CD4-positive, alpha-beta T cell treated with Interleukin-10 for 1 hour (primary cell): ENCODE data around the gene CDH11.

Experiments
- DNase-seq: peaks from one replicate; pipeline ENCODE4 v3.0.0-alpha.2; 2020

CDH11 gene

DNA sequence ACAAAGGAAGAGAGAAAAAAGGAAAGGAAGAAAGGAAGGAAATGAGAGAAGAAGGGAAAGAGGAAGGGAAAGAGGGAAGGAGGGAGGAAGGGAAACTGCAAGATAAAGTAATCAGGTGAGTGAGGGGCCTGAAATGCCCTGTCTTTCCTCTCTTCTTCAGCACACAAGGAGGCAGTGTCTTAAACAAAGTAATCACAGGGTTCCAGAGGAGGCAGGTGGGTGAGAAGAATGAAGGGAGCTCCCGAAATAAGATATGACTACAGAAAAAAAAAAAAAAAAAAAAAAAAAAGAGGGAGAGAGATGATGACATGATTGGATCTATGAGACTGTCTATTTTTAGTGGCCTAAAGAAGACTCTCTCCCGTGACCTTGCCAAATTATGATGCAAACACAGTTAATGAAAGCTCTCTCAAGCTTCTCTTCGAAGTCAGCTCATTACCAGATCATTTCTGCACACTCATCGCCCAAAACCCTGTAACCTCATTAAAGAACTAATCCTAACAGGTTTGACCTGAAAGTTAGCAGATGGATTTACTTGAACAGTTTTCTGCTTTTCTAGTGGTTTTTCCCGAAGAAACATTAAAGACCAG is 53.6 kb downstream of the CDH11 start:
- no peak for DNase-seq

DNA sequence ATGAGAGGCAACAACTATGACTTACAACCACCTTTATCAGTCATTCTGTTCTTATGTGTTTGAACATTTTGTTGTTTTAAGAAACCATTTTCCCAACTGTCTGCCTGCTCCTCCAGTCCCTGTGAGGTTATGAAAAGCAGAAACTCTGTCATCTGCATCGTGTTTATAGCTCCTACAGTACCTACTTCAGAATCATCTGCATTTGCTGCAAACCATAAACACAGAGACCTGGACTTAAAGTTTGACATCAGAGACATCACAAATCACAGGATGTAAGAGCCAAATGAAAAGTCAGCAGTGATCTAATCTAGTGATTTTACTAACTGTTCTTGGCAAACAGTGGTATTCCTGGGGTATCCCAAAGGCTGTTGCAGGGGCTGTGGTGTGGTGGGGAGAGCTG is 55.2 kb downstream of the CDH11 start:
- no peak for DNase-seq

DNA sequence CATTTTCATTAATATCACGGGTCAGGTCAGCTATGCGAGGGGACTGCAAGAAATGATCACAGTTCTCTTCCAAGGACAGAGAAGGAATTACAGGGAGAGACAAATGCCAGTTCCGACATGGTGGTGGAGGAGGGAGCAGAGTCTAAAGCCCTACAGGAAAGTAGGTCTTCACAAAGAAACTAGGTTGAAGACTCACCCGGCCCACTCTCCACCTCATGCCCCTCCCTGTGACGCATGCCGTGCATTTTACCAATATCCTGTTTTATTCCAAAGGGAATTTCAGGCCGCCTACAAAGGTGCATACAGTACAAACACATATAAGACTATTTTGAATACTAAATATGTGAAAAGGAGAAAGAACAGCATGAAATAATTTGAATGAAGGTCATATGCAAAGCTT is 56.8 kb downstream of the CDH11 start:
- DNase-seq: no peak

DNA sequence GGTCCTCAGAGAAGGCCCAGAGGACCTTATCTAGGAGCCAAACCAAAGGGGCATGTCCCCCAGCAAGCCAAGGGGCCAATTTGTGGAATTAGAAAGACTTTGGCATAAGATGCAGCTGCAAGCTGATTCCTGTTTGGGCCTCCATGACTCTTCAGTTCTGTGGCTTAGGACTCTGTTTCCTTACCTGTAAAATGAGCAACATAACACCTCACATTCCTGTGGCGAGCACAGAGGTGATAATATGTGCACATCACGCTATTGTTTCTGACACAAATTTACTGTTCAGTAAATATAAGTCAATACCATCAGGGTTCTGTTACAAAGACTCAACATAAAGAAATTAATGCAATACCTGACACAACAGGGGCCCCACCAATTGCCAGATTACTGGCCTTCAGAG is 57.7 kb downstream of the CDH11 start:
- no peak for DNase-seq

DNA sequence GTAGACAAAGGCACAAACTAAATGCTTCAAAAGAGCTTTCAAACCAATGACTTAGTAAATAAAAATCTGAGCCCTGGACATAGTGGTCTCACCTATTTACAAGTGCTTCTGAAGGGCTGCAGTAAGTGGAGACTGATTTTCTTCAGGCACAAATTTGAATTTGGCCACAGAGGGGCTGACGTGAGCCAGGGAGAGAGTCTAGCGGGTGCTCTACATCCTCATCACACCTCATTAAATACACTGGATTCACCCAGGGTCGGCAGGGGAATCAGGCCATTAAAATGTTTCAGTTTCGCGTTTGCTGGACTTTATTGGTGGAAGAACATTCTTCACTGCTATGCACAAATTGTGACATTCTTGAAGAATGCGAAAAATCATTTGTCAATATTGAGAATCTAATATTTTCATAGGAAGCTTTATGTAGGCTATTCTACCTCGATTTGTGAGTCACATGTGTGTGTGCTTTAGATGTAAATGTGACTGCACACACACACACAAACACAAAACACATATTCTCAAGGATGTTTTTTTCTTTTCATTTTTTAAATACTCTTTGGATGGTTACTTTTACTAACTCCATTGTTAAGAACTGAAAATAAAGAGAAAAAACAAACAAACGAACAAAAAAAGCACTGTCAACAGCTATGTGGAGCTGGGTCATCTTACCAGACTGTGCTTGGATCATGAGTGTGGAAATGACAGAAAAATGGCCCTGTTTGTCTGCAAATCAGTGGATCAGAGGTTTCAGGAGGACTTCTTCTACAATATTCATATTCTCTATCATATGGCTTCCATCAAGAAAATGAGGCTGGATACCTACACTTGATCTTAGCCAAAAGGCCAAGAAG is 58.9 kb downstream of the CDH11 start:
- DNase-seq: no peak

DNA sequence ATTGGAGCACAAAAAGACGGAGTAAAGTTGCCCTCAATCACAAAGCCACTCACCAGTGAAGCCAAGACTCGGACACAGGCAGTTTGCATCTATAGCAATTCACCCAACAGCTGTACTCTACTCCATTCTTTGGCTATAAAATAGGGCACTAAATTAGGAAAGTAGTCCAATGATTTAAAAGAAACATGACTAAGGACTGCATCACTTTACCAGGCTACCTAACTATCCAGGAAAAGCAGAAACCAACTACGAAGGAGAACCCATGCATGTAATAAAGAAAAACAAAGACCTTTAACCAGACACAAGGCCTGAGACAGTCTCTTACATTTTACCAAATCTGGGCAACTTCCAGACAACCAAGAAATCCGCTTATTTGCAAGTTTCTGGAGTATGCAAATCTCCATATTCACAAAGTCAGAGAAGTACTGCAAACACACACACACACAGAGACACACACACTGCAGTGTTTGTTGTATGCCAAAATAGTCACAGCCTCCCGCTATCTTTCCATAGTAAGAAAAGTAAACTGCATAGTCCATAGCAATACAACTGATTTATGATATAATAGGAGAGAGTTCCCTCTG is 59.8 kb downstream of the CDH11 start:
- no peak for DNase-seq

DNA sequence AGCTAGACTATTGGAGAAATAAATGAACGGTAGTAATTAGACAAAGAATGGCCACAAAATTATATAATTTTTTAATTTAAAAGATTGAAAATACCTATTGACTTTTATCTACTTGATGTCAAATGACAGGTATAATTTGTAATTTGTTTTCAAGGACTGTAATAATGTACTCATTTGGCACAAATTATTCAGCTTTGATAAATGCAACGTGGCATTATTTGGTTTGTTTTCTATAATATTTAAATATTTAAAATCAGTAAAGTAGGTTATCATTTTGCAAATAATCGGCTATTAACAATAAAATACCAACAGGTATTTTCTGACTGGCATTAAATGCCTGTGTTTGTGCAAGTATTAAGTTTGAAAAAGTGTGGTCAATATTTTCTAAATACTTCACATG is 60.6 kb downstream of the CDH11 start:
- DNase-seq: no peak

DNA sequence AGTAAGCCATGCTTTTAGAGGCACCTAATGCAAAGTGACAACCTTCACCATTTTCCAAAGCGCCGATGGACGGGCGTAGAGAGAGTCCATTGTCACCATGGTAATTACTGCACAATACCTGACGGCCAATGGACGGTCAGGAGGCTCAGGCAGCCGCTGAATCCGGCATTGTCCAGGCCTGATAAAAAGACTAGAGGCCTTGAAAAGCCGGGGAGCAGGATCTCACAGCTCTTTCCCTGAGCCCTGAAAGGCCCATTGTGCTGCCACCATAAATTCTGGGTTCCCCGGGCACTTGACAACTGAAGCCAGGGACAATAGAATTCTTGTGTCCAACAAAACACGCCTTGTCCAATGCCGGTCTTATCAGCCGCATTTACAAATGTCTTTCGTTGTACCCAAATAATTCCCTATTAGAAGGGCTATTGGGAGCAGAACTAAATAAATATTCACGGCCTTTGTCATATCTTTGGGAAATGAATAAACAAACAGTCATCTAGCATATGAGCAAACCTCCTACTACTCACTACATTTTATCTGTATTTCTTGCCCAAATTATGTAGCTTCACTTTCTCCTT is 62.4 kb downstream of the CDH11 start:
- no peak for DNase-seq

DNA sequence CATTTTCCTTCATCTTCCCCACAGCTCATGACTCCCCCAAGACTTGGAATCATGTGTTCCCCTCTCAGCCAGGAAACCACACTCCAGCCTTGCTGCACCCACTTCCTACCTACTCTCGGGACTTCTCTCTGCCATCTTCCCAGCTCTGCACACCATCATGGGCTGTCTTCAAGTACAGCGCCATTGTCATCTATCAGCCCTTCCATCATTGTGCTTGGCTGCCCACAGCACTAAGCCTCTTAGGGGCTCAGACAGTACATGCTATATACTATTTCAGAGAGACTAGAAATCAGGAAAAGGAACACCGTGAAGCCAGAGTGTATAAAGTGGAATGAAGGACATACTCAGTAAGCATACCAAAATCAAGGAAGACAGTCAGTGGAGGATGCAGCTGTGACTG is 64.7 kb downstream of the CDH11 start:
- no peak for DNase-seq

DNA sequence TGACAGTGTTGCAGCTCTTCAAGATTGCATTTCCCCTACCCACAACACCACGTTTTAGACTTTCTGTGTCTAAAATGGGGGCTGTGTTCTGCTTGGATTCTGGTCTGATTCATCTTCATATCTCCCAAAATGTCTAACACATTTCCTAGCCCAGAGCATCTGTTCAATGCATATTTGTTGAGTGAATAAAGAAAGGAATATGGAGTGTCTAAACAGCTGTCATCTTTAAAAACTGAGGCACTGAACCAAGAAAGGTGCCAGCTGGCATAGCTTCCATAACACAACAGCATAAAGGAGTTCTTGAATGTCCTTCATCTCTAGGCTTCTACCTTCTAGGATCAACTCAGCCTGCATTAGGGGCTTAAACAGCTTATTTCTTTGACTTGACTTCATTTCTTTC is 67.4 kb downstream of the CDH11 start:
- no peak for DNase-seq

DNA sequence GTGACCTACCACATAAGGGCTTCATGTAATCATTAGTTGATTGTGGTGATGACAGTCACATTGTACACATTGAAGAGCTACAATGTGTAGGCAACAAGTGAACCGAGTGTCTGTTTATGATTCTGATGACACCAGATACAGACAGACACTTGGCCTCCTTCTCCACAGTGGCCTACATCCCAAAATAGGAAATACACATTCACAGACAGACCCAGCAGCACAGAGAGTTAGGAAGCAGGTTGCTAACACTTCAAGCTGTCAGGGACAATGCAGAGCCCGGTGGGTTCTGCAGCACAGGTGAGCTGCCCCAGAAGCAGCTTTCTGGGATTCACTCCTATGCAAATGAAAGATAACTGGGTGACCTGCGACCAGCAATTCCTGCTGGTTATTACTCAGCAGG is 72.2 kb downstream of the CDH11 start:
- no peak for DNase-seq

DNA sequence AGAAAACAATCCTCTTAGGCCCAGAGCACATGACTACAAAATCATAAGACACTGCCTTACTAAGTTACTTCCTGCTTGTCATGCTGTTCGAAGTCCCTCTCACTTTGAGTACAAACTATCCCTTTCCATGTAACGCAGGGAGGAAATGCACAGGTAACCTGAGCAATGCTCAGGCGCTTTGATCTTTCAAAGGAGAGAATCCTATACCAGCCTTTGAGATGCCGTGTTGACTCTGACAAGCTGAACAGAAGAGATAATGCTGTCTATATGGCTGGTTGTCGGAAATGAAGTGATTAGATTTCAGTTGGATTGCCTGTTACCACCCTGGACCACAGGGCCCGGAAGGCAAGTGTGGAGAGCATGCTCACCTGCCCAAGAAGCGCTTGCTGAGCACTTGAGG is 75.9 kb downstream of the CDH11 start:
- DNase-seq: no peak

DNA sequence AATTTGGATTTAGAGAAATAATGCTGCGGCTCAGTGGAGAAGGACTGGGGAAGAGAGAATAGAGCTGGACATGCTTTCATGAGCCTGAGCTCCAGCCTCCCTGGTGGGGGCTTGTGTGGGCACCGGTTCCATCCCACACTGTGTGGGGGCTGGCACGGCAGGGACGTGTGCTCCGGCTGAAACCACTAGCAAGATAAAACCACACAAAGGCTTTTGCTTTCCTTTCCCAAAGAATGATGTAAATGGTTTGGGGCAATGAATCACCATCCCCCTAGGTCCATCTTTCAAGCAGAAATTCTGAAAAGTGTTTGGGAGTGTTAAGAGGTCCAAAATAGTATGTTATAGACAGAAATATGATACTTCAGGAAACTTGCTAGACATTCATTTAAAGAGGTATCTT is 77.0 kb downstream of the CDH11 start:
- no peak for DNase-seq

DNA sequence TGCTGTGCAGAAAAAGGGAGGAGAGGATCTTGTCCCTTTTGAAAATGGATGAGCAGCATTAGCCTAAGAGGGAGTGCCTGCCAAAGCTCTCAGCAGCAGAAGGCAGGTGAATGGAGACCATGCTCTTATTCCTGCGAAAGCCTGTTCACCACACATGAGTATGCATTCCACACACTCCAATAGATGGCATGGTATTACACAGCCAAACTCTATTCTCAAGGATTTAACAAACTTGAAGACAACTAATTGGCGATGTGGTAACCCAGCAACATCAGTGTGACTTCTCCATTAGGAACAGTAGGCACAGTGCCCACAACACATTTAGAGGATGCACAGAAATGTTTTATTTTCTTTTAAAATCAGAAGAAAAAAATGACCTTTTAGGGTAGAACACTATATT is 77.8 kb downstream of the CDH11 start:
- no peak for DNase-seq

DNA sequence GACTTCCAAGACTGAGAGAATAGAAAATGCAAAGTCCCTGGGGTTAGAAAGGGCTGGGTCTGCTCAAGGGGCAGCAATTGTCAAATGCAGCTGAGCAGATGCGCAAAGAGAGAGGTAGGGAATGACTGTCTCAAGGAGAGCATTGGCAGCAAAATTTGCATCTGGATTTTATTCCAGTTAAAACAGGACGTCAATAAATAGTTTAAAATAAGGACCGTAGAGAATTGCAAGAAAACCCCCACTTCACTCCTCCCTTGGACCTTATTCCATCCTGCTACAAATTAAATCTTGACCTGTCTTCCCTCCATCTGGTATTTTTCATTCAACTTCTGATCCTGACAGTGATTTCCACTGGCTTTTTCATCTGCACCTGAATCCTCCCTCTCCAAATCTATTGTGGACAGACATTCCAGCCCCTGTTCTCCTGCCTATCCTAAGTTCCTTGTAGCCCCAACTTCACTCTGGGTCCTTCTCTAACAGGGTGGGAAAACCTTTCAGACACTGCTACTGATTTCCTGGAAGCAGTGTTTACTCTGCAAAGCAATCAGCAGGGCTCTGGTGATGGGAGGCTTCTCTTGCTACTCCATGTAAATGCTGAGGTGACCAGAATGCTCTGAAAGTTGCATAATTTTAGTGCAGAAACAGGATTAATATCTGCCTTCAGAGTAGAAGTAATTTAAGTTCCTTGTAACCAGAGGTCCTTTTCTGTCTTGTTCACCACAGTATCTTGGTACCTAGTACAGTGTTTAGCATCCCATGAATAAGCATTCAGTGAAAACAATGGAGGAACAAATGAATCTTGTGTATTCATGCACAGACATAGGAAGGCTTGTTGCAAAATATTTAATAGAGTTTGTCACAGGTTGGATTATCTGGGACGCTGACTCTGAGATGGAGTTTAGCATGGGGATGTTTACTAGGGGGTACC is 79.2 kb downstream of the CDH11 start:
- DNase-seq: no peak

DNA sequence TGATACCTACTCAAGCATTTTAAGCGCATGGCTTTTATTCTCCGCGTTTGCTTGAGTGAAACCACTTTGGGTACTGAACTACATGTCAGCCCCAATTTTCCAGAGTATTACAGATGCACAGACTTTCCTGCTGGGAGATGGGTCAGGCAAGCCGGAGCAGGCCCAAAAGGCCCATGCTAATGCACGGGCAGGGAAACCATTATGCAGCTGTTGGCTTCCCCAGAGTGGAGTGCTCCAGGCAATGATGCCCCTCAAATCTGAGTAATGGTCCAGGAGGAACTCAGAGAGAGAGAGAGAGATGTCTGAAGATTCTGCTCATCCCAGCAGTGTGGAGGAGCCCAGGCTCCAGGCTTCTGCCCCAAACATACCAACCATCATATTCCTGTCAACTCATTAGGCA is 80.2 kb downstream of the CDH11 start:
- no peak for DNase-seq

DNA sequence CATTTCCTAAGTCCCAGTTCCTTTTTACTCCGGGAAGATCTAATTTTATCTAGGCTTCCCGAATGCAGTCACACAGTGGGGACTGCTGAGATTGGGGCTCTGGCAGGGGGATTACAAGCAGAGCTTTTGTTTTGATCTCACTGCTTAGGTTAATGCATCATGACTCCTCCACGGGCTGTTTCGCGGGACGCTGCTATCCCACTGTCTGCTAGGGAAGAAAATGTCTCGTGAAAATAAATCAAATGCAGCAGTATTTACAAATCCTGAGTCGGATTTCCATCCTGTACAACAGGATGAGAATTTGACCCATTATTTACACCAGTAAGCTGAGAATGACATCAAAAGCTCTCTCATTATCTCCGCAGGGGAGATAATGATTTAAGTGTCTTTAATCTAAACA is 83.8 kb downstream of the CDH11 start:
- DNase-seq: no peak

DNA sequence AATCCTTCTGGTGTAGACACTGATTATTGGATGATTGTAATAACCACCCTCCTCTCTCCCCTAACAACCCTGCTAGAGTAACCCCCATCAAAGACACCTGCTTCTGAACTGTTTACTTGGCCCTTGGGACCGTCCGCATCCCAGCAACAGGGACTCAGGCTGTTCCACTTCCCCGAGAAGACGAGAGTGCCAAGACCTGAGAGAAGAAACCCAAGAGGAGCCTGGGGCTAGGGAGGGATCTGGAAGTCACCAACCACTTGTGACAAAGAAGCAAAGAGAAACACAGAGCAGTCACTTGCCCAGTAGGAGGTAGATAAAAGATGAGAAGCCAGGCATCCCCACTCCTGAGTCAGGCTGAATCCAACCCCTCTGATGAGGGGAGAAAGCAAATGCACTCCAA is 84.3 kb downstream of the CDH11 start:
- DNase-seq: no peak

DNA sequence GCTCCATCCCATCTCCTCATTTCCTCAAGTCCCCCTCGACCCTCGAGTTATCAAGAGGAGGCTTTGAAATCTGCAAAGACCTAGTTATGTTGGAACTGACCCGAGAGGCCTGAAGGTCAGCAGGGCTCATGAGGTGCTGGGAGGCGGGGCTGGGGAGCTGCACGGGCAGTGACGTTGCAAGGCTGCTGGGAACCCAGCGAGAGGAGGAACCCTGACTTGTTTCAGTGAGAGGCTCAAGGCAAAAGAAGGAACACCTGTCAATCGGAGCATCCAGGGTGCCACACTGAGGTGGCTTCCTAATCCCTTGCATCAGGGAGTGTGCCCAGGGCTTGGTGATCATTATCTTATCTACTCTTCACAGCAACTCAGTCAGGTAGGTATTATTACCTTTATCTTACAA is 86.9 kb downstream of the CDH11 start:
- DNase-seq: no peak

DNA sequence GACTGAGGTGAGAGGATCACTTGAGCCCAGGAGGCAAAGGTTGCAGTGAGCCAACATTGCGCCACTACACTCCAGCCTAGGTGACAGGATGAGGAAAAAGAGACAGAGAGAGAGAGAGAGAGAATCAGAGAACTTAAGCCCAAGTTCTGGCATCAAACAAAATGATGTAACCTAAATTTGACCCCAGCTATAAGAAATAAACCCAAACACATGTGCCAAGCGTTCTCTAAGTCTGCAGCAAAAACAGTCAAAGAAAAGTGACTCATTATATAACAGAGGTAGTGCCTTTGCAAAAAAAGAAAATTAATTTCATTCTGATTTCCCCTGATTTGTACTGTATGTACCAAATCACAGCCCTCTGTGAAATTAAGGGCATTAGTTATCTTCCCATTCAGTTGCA is 89.5 kb downstream of the CDH11 start:
- no peak for DNase-seq

DNA sequence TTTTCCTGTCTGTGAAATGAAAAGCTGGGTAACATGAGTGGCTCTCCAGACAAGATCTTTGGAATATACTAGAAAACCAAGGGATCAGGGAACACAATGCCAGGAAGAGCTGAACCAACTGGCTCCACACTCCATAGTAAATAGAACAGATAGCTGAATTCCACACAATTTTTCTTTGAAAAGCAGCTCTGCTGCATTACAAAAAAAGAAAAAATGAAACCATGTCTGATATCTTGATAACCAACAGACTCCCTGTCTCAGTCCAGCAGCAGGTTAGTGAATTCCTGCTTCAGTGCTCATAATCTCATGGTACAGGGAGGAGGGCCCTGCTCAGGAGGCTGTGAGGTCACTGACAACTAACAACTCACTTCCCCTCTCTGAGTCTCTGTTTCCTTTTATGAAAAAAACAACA is 97.1 kb downstream of the CDH11 start:
- DNase-seq: no peak

DNA sequence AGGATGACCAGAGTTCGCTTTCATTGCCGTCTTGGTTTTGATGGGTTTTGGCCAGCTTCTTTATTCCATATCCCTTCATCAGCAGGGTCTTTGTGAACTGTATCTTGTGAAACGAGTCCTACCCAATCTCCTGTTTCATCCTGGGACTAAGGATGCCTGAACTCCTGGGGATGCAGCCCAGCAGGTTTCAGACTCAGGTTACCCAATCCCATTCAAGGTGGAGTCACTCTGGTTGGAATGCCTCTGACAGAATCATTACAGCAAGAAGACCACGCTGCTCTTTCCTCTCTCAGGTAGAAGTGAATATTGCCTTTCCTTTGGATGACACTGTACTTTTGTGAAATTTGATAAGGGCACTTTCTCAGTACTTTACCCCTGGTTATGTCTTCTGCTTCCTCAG is 98.1 kb downstream of the CDH11 start:
- DNase-seq: no peak
